Effector memory CD4-positive, alpha-beta T cell (primary cell): ENCODE measurements around the gene TMEM72.

Source experiments
- DNase-seq, 3 donors: peaks; one replicate each; pipeline ENCODE4 v3.0.0-alpha.2; 2020
- H3K27ac ChIP-seq: 2 replicates; pipeline ENCODE4 v1.7.0; 2013; ENCODE audit warnings: mild to moderate bottlenecking, low read length, moderate library complexity; ENCODE audit not compliant: insufficient read depth, poor library complexity, severe bottlenecking
- H3K27me3 ChIP-seq: replicated peaks from 2 replicates; pipeline ENCODE4 v1.7.0; 2013; ENCODE audit warnings: mild to moderate bottlenecking, low read length; ENCODE audit not compliant: insufficient read depth, control insufficient read depth, poor library complexity, severe bottlenecking
- H3K36me3 ChIP-seq: 2 replicates; pipeline ENCODE4 v1.7.0; 2013; ENCODE audit warnings: mild to moderate bottlenecking, low read length, moderate library complexity; ENCODE audit not compliant: control insufficient read depth, insufficient read depth
- H3K4me1 ChIP-seq: 2 replicates; pipeline ENCODE4 v1.7.0; 2013; ENCODE audit warnings: low read length, mild to moderate bottlenecking; ENCODE audit not compliant: control insufficient read depth, insufficient read depth, poor library complexity, severe bottlenecking
- H3K4me3 ChIP-seq: 2 replicates; pipeline ENCODE4 v1.7.0; 2013; ENCODE audit warnings: low read length, low read depth, mild to moderate bottlenecking; ENCODE audit not compliant: insufficient read depth, poor library complexity, severe bottlenecking
- H3K9me3 ChIP-seq: 2 replicates; pipeline ENCODE4 v1.7.0; 2013; ENCODE audit warnings: mild to moderate bottlenecking, low read length, moderate library complexity; ENCODE audit not compliant: control insufficient read depth

TMEM72 gene

GRCh38 chr10:44954962-44955361, 43.8 kb downstream of the TMEM72 start:
- Histone ChIP-seq H3K36me3 (no peaks in the 10 kb centered on the region), H3K4me1 (peaks cover 15% of the 10 kb centered on the region), H3K4me3 (no peak overlapping the region), H3K27me3 (no peaks in the 10 kb centered on the region), H3K9me3 (no peaks in the 10 kb centered on the region), H3K27ac (no peak overlapping the region)
- no peak for DNase-seq

- Histone ChIP-seq H3K27ac (no peak overlapping the region), H3K9me3 (no peaks in the 10 kb centered on the region), H3K4me1 (peaks cover 17% of the 10 kb centered on the region), H3K4me3 (no peak overlapping the region), H3K27me3 (no peaks in the 10 kb centered on the region), H3K36me3 (no peaks in the 10 kb centered on the region)
- DNase-seq, result no peak
Observed at GRCh38 chr10:44955413-44956070, 44.4 kb downstream of the TMEM72 start.

- Histone ChIP-seq H3K27ac (no peak overlapping the region), H3K9me3 (no peaks in the 10 kb centered on the region), H3K4me1 (peaks cover 17% of the 10 kb centered on the region), H3K27me3 (no peaks in the 10 kb centered on the region), H3K4me3 (no peak overlapping the region), H3K36me3 (no peaks in the 10 kb centered on the region)
- DNase-seq, result no peak
Observed at GRCh38 chr10:44956226-44956625, 45.1 kb downstream of the TMEM72 start.

- H3K27me3 ChIP-seq, result no peaks in the 10 kb centered on the region
- no peak overlapping the region for H3K27ac ChIP-seq
- H3K9me3 ChIP-seq, result no peaks in the 10 kb centered on the region
- no peak for DNase-seq
- H3K4me3 ChIP-seq, result no peak overlapping the region
- no peaks in the 10 kb centered on the region for H3K36me3 ChIP-seq
- H3K4me1 ChIP-seq, result peaks cover 17% of the 10 kb centered on the region
Observed at GRCh38 chr10:44956717-44957706, 45.9 kb downstream of the TMEM72 start.

GRCh38 chr10:44958196-44958897, 47.2 kb downstream of the TMEM72 start:
- no peaks in the 10 kb centered on the region for H3K36me3 ChIP-seq
- peak overlapping the region; percentile 70 for H3K4me3 ChIP-seq
- no peaks in the 10 kb centered on the region for H3K9me3 ChIP-seq
- DNase-seq, result no peak
- no peak overlapping the region for H3K27ac ChIP-seq
- no peaks in the 10 kb centered on the region for H3K27me3 ChIP-seq
- H3K4me1 ChIP-seq, result peaks cover 17% of the 10 kb centered on the region

GRCh38 chr10:44958898-44959246, 47.7 kb downstream of the TMEM72 start:
- H3K27me3 ChIP-seq, result no peaks in the 10 kb centered on the region
- peak overlapping the region; percentile 70 for H3K4me3 ChIP-seq
- no peak for DNase-seq
- peaks cover 17% of the 10 kb centered on the region for H3K4me1 ChIP-seq
- H3K9me3 ChIP-seq, result no peaks in the 10 kb centered on the region
- peak overlapping the region; percentile 58 for H3K27ac ChIP-seq
- no peaks in the 10 kb centered on the region for H3K36me3 ChIP-seq

GRCh38 chr10:44959247-44960087, 48.3 kb downstream of the TMEM72 start, which contains the start of gene RASSF4:
Gene RASSF4, plus strand, starts transcription at chr10:44959802. Its CDS starts 10,401 bp downstream, at chr10:44970203.
- Histone ChIP-seq H3K27me3 (no peaks in the 10 kb centered on the region), H3K36me3 (no peaks in the 10 kb centered on the region)

GRCh38 chr10:44960088-44960460, 48.9 kb downstream of the TMEM72 start:
- Histone ChIP-seq H3K36me3 (no peaks in the 10 kb centered on the region), H3K27me3 (no peaks in the 10 kb centered on the region), H3K4me3 (peak overlapping the region; percentile 70), H3K9me3 (no peaks in the 10 kb centered on the region), H3K27ac (no peak overlapping the region), H3K4me1 (peaks cover 17% of the 10 kb centered on the region)
- DNase-seq, result no peak

More at GRCh38 chr10:44959247-44960087, 48.3 kb downstream of the TMEM72 start, which contains the start of gene RASSF4:
- Histone ChIP-seq H3K4me1 (peaks cover 17% of the 10 kb centered on the region), H3K27ac (peak within 1 kb of the TSS; percentile 58), H3K9me3 (no peaks in the 10 kb centered on the region), H3K4me3 (peak within 1 kb of the TSS; percentile 70)
- DNase-seq, result peak; percentile 82 to 86 (median 84)

- no peak overlapping the region for H3K4me3 ChIP-seq
- peaks cover 17% of the 10 kb centered on the region for H3K4me1 ChIP-seq
- no peaks in the 10 kb centered on the region for H3K9me3 ChIP-seq
- DNase-seq, result no peak
- H3K27ac ChIP-seq, result no peak overlapping the region
- H3K36me3 ChIP-seq, result no peaks in the 10 kb centered on the region
- H3K27me3 ChIP-seq, result no peaks in the 10 kb centered on the region
Observed at GRCh38 chr10:44960482-44961229, 49.5 kb downstream of the TMEM72 start.
